ENCODE measurements around the gene CAMTA1.
"Not testable (repeated sequence)": the region's sequence is repeated elsewhere in the genome, so short reads cannot be mapped to it uniquely, and the experiment has no call there.

Gene CAMTA1, protein sequence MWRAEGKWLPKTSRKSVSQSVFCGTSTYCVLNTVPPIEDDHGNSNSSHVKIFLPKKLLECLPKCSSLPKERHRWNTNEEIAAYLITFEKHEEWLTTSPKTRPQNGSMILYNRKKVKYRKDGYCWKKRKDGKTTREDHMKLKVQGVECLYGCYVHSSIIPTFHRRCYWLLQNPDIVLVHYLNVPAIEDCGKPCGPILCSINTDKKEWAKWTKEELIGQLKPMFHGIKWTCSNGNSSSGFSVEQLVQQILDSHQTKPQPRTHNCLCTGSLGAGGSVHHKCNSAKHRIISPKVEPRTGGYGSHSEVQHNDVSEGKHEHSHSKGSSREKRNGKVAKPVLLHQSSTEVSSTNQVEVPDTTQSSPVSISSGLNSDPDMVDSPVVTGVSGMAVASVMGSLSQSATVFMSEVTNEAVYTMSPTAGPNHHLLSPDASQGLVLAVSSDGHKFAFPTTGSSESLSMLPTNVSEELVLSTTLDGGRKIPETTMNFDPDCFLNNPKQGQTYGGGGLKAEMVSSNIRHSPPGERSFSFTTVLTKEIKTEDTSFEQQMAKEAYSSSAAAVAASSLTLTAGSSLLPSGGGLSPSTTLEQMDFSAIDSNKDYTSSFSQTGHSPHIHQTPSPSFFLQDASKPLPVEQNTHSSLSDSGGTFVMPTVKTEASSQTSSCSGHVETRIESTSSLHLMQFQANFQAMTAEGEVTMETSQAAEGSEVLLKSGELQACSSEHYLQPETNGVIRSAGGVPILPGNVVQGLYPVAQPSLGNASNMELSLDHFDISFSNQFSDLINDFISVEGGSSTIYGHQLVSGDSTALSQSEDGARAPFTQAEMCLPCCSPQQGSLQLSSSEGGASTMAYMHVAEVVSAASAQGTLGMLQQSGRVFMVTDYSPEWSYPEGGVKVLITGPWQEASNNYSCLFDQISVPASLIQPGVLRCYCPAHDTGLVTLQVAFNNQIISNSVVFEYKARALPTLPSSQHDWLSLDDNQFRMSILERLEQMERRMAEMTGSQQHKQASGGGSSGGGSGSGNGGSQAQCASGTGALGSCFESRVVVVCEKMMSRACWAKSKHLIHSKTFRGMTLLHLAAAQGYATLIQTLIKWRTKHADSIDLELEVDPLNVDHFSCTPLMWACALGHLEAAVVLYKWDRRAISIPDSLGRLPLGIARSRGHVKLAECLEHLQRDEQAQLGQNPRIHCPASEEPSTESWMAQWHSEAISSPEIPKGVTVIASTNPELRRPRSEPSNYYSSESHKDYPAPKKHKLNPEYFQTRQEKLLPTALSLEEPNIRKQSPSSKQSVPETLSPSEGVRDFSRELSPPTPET (N-terminal part only)

DNA sequence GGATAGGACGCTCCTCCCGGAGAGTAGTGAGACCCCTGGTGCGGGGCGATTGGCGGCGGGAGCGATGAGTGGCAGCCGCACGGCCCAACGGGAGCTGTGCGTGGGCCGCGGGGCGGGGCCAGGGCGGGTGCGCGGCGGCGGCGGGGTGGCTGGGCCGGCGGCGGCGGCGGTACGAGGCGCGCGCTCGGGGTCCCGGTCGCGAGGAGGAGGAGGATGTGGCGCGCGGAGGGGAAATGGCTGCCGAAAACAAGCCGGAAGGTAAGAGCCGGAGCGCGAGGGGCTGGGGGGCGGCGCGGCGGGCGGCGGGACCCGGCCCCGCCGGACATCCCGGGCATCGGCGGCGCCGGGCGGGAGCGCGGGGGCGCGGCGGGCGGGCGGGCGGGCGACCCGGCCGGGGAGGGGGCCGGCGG is at the start of gene CAMTA1:
TSS of gene CAMTA1 (plus strand) at position 137 of the 410 bp plus-strand sequence. CDS start at position 214, 77 bp downstream.
- TF ChIP-seq, protein P1, sequence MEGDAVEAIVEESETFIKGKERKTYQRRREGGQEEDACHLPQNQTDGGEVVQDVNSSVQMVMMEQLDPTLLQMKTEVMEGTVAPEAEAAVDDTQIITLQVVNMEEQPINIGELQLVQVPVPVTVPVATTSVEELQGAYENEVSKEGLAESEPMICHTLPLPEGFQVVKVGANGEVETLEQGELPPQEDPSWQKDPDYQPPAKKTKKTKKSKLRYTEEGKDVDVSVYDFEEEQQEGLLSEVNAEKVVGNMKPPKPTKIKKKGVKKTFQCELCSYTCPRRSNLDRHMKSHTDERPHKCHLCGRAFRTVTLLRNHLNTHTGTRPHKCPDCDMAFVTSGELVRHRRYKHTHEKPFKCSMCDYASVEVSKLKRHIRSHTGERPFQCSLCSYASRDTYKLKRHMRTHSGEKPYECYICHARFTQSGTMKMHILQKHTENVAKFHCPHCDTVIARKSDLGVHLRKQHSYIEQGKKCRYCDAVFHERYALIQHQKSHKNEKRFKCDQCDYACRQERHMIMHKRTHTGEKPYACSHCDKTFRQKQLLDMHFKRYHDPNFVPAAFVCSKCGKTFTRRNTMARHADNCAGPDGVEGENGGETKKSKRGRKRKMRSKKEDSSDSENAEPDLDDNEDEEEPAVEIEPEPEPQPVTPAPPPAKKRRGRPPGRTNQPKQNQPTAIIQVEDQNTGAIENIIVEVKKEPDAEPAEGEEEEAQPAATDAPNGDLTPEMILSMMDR (IDR thresholded peaks at IDR 0.05; ENCODE audit: insufficient read depth, low read depth, low read length, missing control alignments) = no peak
- no peak for DNase-seq (ENCODE audit: low read depth)
- H3K4me3 ChIP-seq (ENCODE audit: low read length) = peak within 1 kb of the TSS; percentile 70

DNA sequence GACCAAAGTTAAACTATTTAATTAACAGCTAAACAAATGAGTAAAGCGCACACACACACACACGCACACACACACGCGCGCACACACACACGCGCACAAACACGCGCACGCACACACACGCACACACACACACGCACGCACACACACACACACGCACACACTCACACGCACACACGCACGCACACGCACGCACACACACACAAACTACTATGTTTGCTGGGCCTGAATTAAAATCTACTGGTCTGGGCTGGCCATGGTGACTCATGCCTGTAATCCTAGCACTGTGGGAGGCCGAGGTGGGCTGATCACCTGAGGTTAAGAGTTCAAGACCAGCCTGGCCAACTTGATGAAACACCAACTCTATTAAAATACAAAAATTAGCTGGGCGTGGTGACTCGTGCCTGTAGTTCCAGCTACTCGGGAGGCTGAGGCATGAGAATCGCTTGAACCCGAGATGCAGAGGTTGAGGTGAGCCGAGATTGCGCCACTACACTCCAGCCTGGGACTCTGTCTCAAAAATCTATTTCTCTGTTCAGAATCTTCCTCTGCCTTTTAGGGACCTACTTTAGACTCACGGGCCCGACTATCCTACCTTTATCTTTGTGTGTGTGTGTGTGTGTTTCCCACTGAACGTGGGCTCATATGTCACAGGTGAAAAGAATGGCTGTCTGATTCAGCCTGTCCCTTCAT is 46.1 kb upstream of the CAMTA1 start:
- TF ChIP-seq, protein P1 (IDR thresholded peaks at IDR 0.05; ENCODE audit: insufficient read depth, low read depth, low read length, missing control alignments) = no peak
- DNase-seq (ENCODE audit: low read depth) = no peak
- no peak overlapping the region for H3K4me3 ChIP-seq (ENCODE audit: low read length)

DNA sequence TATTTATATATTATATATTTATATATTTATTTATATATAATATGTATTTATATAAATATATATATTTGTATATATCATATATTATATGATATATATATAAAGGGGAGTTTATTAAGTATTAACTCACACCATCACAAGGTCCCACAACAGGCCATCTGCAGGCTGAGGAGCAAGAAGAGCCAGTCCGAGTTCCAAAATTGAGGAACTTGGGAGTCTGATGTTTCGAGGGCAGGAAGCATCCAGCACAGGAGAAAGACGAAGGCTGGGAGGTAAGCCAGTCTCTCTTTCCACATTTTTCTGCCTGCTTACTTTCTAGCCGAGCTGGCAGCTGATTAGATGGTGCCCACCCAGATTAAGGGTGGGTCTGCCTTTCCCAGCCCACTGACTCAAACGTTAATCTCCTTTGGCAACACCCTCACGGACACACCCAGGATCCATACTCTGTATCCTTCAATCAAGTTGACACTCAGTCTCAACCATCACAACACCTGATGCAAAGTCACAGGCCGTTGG is 42.5 kb upstream of the CAMTA1 start:
- H3K4me3 ChIP-seq (ENCODE audit: low read length); DNase-seq (ENCODE audit: low read depth): not testable (repeated sequence)

DNA sequence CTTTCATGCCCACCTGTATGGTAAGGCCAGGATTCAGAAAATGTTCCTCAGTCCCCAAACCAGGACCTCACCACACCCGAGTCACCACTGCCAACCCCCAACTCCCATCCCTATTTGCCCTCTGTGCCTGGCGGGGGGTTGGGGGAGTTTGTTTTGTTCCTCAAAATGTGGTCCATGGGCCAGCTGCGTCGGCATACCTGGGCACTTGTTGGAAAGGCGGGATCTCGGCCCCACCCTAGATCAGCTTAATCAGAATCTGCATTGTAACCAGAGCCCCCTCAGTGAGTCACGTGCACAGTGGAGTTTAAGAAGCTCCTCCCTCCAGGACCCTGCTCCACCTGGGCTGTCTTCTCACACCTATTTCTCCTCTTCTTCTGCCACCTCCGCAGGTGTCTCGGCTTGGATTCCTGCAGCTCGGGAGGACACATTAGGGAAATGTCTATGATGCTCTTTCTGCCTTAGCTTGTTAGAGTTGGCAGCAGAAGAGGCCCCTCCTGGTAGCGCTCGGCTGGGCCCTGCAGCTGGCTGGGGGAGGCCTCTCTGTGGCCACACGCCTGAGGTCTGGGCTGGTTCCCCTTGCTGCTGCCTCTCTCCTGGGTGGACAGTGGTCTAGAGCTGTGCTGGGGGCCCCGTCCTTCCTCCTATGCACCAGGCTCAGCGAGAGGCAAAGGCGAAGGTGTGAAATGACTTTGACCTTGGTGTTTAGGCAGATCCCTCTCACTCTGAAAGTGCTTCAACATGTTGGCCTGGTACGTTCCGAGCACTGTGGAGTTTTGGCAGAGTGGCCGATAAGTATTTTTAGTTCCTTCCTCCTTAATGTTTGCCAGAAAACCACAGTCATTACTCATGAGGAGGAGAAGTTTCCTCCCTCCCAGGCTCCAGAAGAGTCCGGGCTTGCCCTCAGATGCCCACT is 41.8 kb upstream of the CAMTA1 start:
- DNase-seq (ENCODE audit: low read depth) = peak; percentile 93
- TF ChIP-seq, protein P1 (IDR thresholded peaks at IDR 0.05; ENCODE audit: insufficient read depth, low read depth, low read length, missing control alignments) = no peak
- H3K4me3 ChIP-seq (ENCODE audit: low read length) = no peak overlapping the region

DNA sequence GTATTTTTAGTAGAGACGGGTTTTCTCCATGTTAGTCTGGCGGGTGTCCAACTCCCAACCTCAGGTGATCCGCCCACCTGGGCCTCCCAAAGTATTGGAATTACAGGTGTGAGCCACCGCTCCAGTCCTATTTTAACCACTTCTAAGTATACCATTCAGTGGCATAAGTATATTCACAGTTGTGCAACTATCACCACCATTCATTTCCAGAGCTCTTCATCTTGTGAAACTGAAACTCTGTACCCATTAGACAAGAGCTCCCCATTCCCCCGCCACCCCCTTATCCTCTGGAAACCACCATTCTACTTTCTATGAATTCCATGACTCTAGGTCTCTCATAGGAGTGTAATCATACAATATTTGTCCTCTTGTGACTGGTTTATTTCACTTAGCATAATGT is 40.2 kb upstream of the CAMTA1 start:
- H3K4me3 ChIP-seq (ENCODE audit: low read length) = no peak overlapping the region
- TF ChIP-seq, protein P1 (IDR thresholded peaks at IDR 0.05; ENCODE audit: insufficient read depth, low read depth, low read length, missing control alignments) = no peak
- DNase-seq (ENCODE audit: low read depth) = no peak

DNA sequence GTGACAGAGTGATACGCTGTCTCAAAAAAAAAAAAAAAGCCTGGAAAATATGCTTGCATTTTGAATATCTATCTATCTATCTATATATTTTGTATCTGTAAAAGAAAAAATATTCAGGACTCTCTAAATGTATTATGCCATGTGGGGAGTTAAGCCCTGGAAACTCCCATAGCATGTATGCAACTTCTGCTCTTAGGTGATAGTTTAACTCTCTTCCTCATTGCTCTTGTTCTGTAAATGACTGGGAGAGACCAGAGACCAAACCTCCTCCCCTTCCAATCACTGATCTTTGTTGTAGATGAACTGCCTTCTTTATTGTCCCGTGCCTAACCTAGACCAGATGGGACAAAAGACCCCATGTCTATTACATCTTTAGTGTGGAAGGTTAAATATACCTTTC is 37.6 kb upstream of the CAMTA1 start:
- no peak overlapping the region for H3K4me3 ChIP-seq (ENCODE audit: low read length)
- TF ChIP-seq, protein P1 (IDR thresholded peaks at IDR 0.05; ENCODE audit: insufficient read depth, low read depth, low read length, missing control alignments) = no peak
- DNase-seq (ENCODE audit: low read depth) = no peak

Data from epithelial cell of esophagus (primary cell).